ENCODE results near the gene HOTAIR. TPM values are rescaled to one million over a fixed set of nuclear protein-coding genes. Genes with fewer than 3 reads are reported as not detected.

Gene HOTAIR
- polyA plus RNA-seq, 3 donors: not detected

DNA sequence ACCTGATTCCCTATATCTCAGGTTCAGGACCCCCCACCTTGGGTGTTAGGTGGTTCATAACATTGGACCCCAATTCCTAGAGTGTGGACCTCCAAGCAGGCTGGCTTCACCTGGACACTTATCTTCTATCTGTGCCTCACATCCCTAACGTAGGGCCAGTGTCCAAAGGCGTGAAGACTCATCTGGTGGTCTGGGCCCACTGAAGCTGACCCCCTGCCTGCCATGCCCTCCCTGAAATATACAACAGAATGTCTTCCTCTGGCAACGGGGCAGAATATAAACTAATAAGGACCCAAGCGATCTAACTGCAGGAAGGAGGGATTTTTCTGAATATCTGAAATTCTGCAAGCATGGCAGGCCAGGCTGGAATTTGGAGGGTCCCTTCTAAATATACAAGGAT is 30.5 kb downstream of the HOTAIR start:
- Mint-ChIP-seq H3K27ac (no peak overlapping the region), H3K4me3 (peak overlapping the region in 1 of 2 donors; percentile 82), H3K9me3 (peaks cover 0 to 30% (median 13%) of the 10 kb centered on the region in 7 donors), H3K27me3 (ENCODE audit: low read depth in 3 of 3) (peaks cover 96 to 97% (median 96%) of the 10 kb centered on the region in 3 donors), H3K36me3 (peaks cover 2 to 4% of the 10 kb centered on the region in 2 donors), H3K4me1 (no peaks in the 10 kb centered on the region)
- no peaks in the 10 kb centered on the region for H4K20me1 ChIP-seq (ENCODE audit: insufficient read depth, low read length)
- no peak for TF ChIP-seq CTCF (IDR thresholded peaks at IDR 0.05)
- H3K9me3 ChIP-seq (replicated peaks in 1 of 2; ENCODE audit: control insufficient read depth in 1 of 2, insufficient read depth in 1 of 2, low read length in 2 of 2): peaks cover 0 to 74% of the 10 kb centered on the region in 2 donors
- H3K79me2 ChIP-seq (ENCODE audit: insufficient read depth, low read length): no peaks in the 10 kb centered on the region
- peaks cover 90 to 99% of the 10 kb centered on the region in 2 donors for H3K27me3 ChIP-seq (ENCODE audit: control insufficient read depth in 2 of 2, insufficient read depth in 2 of 2, low read length in 2 of 2)
- H3K4me1 ChIP-seq (ENCODE audit: control insufficient read depth in 1 of 2, insufficient read depth in 2 of 2, low read length in 2 of 2): no peaks in the 10 kb centered on the region
- no peak overlapping the region for H3K4me3 ChIP-seq (replicated peaks in 1 of 3; ENCODE audit: low read depth in 2 of 3, low read length in 3 of 3)
- intact Hi-C loops (cut with micrococcal nuclease): no loop called here
- no peak for DNase-seq
- H3K36me3 ChIP-seq (replicated peaks in 1 of 2; ENCODE audit: control insufficient read depth in 1 of 2, insufficient read depth in 2 of 2, low read length in 2 of 2): no peaks in the 10 kb centered on the region
- H3K9ac ChIP-seq (ENCODE audit: insufficient read depth, low read length, poor library complexity, severe bottlenecking): no peak overlapping the region
- WGBS (ENCODE audit: insufficient coverage): 16% methylated on average over 2 of the region's 4 CpGs
- no peak overlapping the region for H3K4me2 ChIP-seq (replicated peaks; ENCODE audit: extremely low read depth, low read length, poor library complexity, severe bottlenecking)
- H2AFZ ChIP-seq (ENCODE audit: insufficient read depth, low read depth, low read length, poor library complexity, severe bottlenecking): no peak overlapping the region
- H3K27ac ChIP-seq (ENCODE audit: low read depth in 1 of 2, low read length in 2 of 2): no peak overlapping the region

- Histone ChIP-seq H3K79me2 (ENCODE audit: insufficient read depth, low read length) (no peaks in the 10 kb centered on the region), H3K9ac (ENCODE audit: insufficient read depth, low read length, poor library complexity, severe bottlenecking) (no peak overlapping the region), H3K27ac (ENCODE audit: low read depth in 1 of 2, low read length in 2 of 2) (no peak overlapping the region), H3K4me2 (replicated peaks; ENCODE audit: extremely low read depth, low read length, poor library complexity, severe bottlenecking) (no peak overlapping the region), H3K4me1 (ENCODE audit: control insufficient read depth in 1 of 2, insufficient read depth in 2 of 2, low read length in 2 of 2) (no peaks in the 10 kb centered on the region), H3K27me3 (ENCODE audit: control insufficient read depth in 2 of 2, insufficient read depth in 2 of 2, low read length in 2 of 2) (peaks cover 88 to 97% of the 10 kb centered on the region in 2 donors), H3K36me3 (replicated peaks in 1 of 2; ENCODE audit: control insufficient read depth in 1 of 2, insufficient read depth in 2 of 2, low read length in 2 of 2) (no peaks in the 10 kb centered on the region), H3K9me3 (replicated peaks in 1 of 2; ENCODE audit: control insufficient read depth in 1 of 2, insufficient read depth in 1 of 2, low read length in 2 of 2) (peaks cover 8 to 72% of the 10 kb centered on the region in 2 donors), H3K4me3 (replicated peaks in 1 of 3; ENCODE audit: low read depth in 2 of 3, low read length in 3 of 3) (no peak overlapping the region), H4K20me1 (ENCODE audit: insufficient read depth, low read length) (no peaks in the 10 kb centered on the region), H2AFZ (ENCODE audit: insufficient read depth, low read depth, low read length, poor library complexity, severe bottlenecking) (no peak overlapping the region)
- peaks cover 6 to 37% (median 25%) of the 10 kb centered on the region in 7 donors for H3K9me3 Mint-ChIP-seq
- no peak for TF ChIP-seq CTCF (IDR thresholded peaks at IDR 0.05)
- H3K4me3 Mint-ChIP-seq: peak overlapping the region in 1 of 2 donors; percentile 35
- H3K27ac Mint-ChIP-seq: no peak overlapping the region
- peaks cover 4% of the 10 kb centered on the region for H3K4me1 Mint-ChIP-seq
- intact Hi-C loops (cut with micrococcal nuclease): no loop called here
- H3K36me3 Mint-ChIP-seq: peaks cover 2 to 7% of the 10 kb centered on the region in 2 donors
- peaks cover 94 to 97% (median 95%) of the 10 kb centered on the region in 3 donors for H3K27me3 Mint-ChIP-seq (ENCODE audit: low read depth in 3 of 3)
- WGBS (ENCODE audit: insufficient coverage): no CpG with 5 or more reads among the region's 2 CpGs
- DNase-seq: no peak
These were observed 32.2 kb downstream of the HOTAIR start for GRCh38 chr12:53942467-53942997.
